ENCODE measurements around the gene XRN2.

XRN2 gene

GRCh38 chr20:21312813-21313474 is 9.8 kb downstream of the XRN2 start:
- FAIRE-seq (no peak), DNase-seq (ENCODE audit: insufficient read length, low spot score) (no peak)
- TF ChIP-seq, protein P1, sequence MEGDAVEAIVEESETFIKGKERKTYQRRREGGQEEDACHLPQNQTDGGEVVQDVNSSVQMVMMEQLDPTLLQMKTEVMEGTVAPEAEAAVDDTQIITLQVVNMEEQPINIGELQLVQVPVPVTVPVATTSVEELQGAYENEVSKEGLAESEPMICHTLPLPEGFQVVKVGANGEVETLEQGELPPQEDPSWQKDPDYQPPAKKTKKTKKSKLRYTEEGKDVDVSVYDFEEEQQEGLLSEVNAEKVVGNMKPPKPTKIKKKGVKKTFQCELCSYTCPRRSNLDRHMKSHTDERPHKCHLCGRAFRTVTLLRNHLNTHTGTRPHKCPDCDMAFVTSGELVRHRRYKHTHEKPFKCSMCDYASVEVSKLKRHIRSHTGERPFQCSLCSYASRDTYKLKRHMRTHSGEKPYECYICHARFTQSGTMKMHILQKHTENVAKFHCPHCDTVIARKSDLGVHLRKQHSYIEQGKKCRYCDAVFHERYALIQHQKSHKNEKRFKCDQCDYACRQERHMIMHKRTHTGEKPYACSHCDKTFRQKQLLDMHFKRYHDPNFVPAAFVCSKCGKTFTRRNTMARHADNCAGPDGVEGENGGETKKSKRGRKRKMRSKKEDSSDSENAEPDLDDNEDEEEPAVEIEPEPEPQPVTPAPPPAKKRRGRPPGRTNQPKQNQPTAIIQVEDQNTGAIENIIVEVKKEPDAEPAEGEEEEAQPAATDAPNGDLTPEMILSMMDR (IDR thresholded peaks at IDR 0.05; ENCODE audit: insufficient read depth, missing control alignments) = no peak

DNA sequence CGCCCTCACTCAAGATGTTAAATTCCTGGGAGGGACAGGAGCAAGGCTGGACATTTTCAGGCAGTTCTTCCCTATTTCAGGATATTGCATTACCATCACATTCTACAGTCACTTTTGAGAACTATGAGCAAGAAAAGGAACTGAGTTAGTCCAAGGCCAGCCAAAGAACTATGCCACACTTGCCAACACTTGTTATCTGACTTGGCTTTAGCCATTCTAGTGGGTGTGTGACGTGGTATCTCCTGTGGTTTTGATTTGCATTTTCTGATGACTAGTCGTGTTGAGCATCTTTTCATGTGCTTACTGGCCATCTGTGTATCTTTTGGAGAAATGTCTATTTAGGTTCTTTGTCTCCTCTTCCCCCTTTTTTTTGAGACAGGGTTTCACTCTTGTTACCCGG is 12.0 kb downstream of the XRN2 start:
- no peak for FAIRE-seq
- DNase-seq (ENCODE audit: insufficient read length, low spot score) = no peak
- TF ChIP-seq, protein P1 (IDR thresholded peaks at IDR 0.05; ENCODE audit: insufficient read depth, missing control alignments) = no peak

DNA sequence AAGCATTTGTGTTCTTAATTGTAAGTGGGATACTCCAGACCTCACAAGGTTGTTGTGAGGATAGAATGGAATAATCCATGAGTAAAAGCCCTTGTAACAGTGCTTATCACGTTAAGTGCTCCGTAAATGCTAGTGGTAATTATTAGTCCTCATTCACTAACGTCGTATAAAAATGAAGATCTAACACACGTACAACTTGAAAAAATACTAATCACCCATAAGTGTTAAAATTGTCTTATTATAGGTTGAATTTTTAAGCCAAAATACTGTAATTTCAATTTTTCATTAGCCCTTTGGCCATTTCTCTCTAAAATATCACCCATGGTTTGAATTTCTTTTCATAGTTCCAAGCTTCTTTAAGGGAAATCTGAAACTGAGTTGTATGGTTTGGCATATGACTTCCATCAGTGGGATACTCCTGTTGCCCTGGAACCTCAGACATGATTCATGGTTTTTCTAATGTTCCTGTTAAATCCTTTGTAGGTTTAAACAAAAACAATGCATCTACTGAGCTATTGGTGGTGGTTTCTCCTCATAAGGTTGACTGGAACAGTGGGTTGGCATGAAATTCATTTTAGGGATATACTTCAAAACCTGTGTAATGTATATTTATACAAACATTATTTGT is 19.1 kb downstream of the XRN2 start:
- FAIRE-seq = no peak
- TF ChIP-seq, protein P1 (IDR thresholded peaks at IDR 0.05; ENCODE audit: insufficient read depth, missing control alignments) = no peak
- no peak for DNase-seq (ENCODE audit: insufficient read length, low spot score)

DNA sequence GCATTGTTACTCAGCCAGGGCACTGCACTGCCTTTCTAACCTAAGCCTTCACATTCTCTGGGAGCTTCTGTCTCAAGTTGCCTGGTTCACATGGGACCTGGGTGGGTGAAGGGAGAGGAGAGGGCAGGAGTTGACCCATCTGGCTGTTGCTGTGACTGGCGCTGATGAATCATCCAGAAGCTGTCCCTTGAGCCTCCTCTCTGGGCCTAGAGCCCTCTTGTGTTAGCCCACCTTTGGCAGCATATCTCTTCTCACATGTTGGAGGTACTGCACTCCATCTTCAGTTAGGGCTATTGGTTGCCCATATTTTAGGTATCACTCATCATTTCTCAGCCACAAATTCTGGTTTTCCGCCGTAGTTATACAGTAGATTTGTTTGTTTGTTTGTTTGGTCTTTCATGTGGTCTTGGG is 19.8 kb downstream of the XRN2 start:
- FAIRE-seq (no peak), DNase-seq (ENCODE audit: insufficient read length, low spot score) (no peak)
- TF ChIP-seq, protein P1 (IDR thresholded peaks at IDR 0.05; ENCODE audit: insufficient read depth, missing control alignments) = no peak

DNA sequence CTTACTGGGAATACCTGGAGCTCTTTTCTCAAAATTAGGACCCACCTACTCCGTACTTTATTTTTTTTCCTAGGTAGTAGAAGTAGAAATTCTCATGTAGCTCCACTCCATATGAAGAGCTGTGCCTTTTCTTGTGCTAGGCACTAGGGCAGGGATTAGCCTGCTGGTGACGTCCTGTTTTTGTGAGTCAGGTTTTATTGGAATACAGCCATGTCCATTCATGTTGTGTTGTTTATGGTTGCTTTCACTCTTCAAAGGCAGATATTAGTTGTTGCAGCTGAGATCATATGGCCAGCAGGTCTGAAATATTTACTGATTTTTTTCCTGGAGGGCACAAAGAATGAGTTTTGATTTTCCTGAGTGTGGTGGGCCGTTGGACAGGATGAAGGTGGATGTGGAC is 20.5 kb downstream of the XRN2 start:
- DNase-seq (ENCODE audit: insufficient read length, low spot score) (no peak), FAIRE-seq (no peak)
- TF ChIP-seq, protein P1 (IDR thresholded peaks at IDR 0.05; ENCODE audit: insufficient read depth, missing control alignments) = no peak

- no peak for DNase-seq (ENCODE audit: insufficient read length, low spot score)
- no peak for FAIRE-seq
- TF ChIP-seq, protein P1 (IDR thresholded peaks at IDR 0.05; ENCODE audit: insufficient read depth, missing control alignments) = no peak
These were observed 21.0 kb downstream of the XRN2 start for GRCh38 chr20:21324126-21324525.

DNA sequence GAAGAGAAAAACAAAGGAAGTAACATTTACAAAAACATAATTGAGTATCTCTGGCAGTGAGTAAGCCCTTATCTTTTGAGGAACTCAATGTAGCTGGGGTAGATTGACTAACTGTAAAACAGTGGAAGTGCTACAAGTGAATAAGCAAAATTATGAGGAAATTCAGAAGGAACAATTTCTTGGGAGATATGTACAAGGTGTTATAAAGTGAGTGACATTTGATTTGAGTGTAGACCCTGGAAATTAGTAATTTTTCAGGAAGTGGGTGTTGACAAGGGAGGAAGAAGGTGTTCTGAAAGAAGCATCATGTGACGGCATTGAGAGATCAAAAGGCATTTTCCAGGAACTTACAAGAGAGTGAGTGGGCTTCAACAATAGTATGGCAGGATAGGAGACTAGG is 22.2 kb downstream of the XRN2 start:
- TF ChIP-seq, protein P1 (IDR thresholded peaks at IDR 0.05; ENCODE audit: insufficient read depth, missing control alignments) = no peak
- no peak for DNase-seq (ENCODE audit: insufficient read length, low spot score)
- no peak for FAIRE-seq
